MM.1S (cell line): ENCODE measurements around the gene ACTR6.

Source experiments
- DNase-seq: peaks from one replicate; pipeline ENCODE4 v3.0.0-alpha.2; 2015
- H2AFZ ChIP-seq: fragments of 300-600 bp; sonication (generic); 2 replicates; pipeline ENCODE4 v1.6.0; 2016; ENCODE audit warnings: antibody characterized with exemption, low read length
- H3F3A ChIP-seq: fragments of 300-600 bp; sonication (generic); 2 replicates; pipeline ENCODE4 v1.6.1; 2016; ENCODE audit warnings: mild to moderate bottlenecking, antibody characterized with exemption, low read length, moderate library complexity, mixed read lengths; ENCODE audit not compliant: insufficient read depth
- H3K27ac ChIP-seq: fragments of 300-600 bp; sonication (generic); 2 replicates; pipeline ENCODE4 v1.5.1; 2016; ENCODE audit warnings: mild to moderate bottlenecking, low read length
- H3K27me3 ChIP-seq: fragments of 300-600 bp; sonication (generic); replicated peaks from 2 replicates; pipeline ENCODE4 v1.6.0; 2016; ENCODE audit warnings: low read length; ENCODE audit not compliant: insufficient read depth
- H3K36me3 ChIP-seq: fragments of 300-600 bp; sonication (generic); replicated peaks from 2 replicates; pipeline ENCODE4 v1.6.1; 2016; ENCODE audit warnings: mild to moderate bottlenecking, low read length, mixed read lengths; ENCODE audit not compliant: insufficient read depth
- H3K4me1 ChIP-seq: fragments of 300-600 bp; sonication (generic); 2 replicates; pipeline ENCODE4 v1.6.1; 2016; ENCODE audit warnings: low read length, mixed read lengths
- H3K4me2 ChIP-seq: fragments of 300-600 bp; sonication (generic); 2 replicates; pipeline ENCODE4 v1.6.0; 2016; ENCODE audit warnings: low read depth, low read length
- H3K4me3 ChIP-seq: fragments of 300-600 bp; sonication (generic); 2 replicates; pipeline ENCODE4 v1.5.1; 2016; ENCODE audit warnings: low read length, mixed read lengths
- H3K79me2 ChIP-seq: fragments of 300-600 bp; sonication (generic); 2 replicates; pipeline ENCODE4 v1.6.1; 2016; ENCODE audit warnings: mixed run types, low read length, mixed read lengths
- H3K9ac ChIP-seq: fragments of 300-600 bp; sonication (generic); 2 replicates; pipeline ENCODE4 v1.6.1; 2016; ENCODE audit warnings: low read length, mixed read lengths
- H3K9me2 ChIP-seq: fragments of 300-600 bp; sonication (generic); replicated peaks from 2 replicates; pipeline ENCODE4 v1.6.1; 2016; ENCODE audit warnings: mild to moderate bottlenecking, low read length, mixed read lengths; ENCODE audit not compliant: insufficient read depth
- H3K9me3 ChIP-seq: fragments of 300-600 bp; sonication (generic); replicated peaks from 2 replicates; pipeline ENCODE4 v1.6.1; 2016; ENCODE audit warnings: mild to moderate bottlenecking, low read length, mixed read lengths; ENCODE audit not compliant: insufficient read depth
- H4K20me1 ChIP-seq: fragments of 300-600 bp; sonication (generic); 2 replicates; pipeline ENCODE4 v1.6.1; 2016; ENCODE audit warnings: mild to moderate bottlenecking, low read length, moderate library complexity, mixed read lengths; ENCODE audit not compliant: insufficient read depth
- CTCF ChIP-seq: fragments of 300-600 bp; sonication (generic); IDR thresholded peaks from 2 replicates; pipeline ENCODE4 v1.5.1; 2016; ENCODE audit warnings: antibody characterized with exemption, low read length, mixed read lengths
- EZH2 ChIP-seq: fragments of 300-600 bp; sonication (generic); optimal IDR thresholded peaks from 2 replicates; pipeline ENCODE3; 2017; ENCODE audit warnings: low read depth, mild to moderate bottlenecking, antibody characterized with exemption, low read length, mixed read lengths
- EZH2phosphoT487 ChIP-seq: fragments of 300-600 bp; sonication (generic); IDR thresholded peaks from 2 replicates; pipeline ENCODE4 v1.6.1; 2018; ENCODE audit warnings: antibody characterized with exemption, low read length

Gene ACTR6

GRCh38 chr12:100168562-100168961 lies 32.1 kb upstream of the ACTR6 start:
- Histone ChIP-seq H3K9me3 (no peaks in the 10 kb centered on the region), H3K9me2 (no peaks in the 10 kb centered on the region), H3F3A (no peaks in the 10 kb centered on the region), H4K20me1 (no peaks in the 10 kb centered on the region), H3K79me2 (no peaks in the 10 kb centered on the region), H3K9ac (no peak overlapping the region), H3K36me3 (no peaks in the 10 kb centered on the region), H3K27ac (no peak overlapping the region), H2AFZ (no peak overlapping the region), H3K4me1 (no peaks in the 10 kb centered on the region), H3K27me3 (no peaks in the 10 kb centered on the region), H3K4me3 (no peak overlapping the region), H3K4me2 (no peak overlapping the region)
- no peak for TF ChIP-seq EZH2phosphoT487
- no peak for TF ChIP-seq EZH2
- TF ChIP-seq CTCF, result no peak
- DNase-seq, result no peak

DNA sequence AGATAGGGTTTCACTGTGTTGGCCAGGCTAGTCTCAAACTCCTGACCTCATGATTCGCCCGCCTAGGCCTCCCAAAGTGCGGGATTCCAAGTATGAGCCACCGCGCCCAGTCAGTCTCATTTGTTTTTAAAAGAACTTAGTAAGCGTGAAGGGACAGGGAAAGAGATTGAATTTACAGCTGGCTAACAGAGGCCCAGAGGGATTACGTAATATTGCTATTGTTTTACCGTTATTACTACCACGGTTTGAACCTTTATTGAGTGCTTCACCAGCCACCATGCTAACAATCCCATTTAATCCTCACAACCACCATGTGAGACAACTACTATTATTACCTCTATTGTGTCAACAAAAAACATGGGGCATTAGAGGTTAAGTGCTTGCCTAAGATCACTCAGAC lies 31.3 kb upstream of the ACTR6 start:
- DNase-seq, result no peak
- Histone ChIP-seq H3K4me3 (no peak overlapping the region), H3K9me2 (no peaks in the 10 kb centered on the region), H3K27me3 (no peaks in the 10 kb centered on the region), H3K27ac (no peak overlapping the region), H3K9me3 (no peaks in the 10 kb centered on the region), H3K4me1 (no peaks in the 10 kb centered on the region), H3K9ac (no peak overlapping the region), H3K4me2 (no peak overlapping the region), H3K79me2 (no peaks in the 10 kb centered on the region), H2AFZ (no peak overlapping the region), H4K20me1 (no peaks in the 10 kb centered on the region), H3K36me3 (no peaks in the 10 kb centered on the region), H3F3A (no peaks in the 10 kb centered on the region)
- TF ChIP-seq EZH2phosphoT487 (no peak), CTCF (no peak), EZH2 (no peak)

DNA sequence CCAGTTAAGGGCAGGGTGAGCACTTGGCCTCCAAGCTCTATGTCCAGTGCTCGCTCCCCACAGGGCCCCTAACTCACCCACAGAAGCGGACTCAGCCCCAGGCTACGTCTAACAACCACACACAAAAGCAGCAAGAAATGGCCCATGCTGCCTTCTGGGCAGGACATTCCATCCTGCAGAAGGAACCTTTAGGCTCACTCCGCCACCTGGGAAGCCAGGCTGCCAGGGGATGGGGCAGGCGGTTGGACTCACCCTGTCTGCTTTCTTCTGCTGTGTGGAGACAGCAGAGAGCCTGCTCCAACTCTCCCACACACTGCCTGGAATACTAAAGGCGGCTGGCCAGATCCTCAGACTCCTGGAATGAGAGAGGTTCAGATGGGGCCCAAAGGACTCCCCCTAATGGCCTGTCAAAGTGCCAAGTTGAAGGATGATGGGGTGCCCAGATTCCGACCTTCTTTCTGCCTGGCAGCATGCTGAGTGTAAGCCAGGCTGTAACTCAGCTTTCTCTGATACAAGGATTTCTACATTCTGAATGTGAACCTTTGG lies 30.2 kb upstream of the ACTR6 start:
- Histone ChIP-seq H3K36me3 (no peaks in the 10 kb centered on the region), H3F3A (no peaks in the 10 kb centered on the region), H3K9me2 (no peaks in the 10 kb centered on the region), H3K27ac (no peak overlapping the region), H3K4me2 (no peak overlapping the region), H3K9me3 (no peaks in the 10 kb centered on the region), H4K20me1 (no peaks in the 10 kb centered on the region), H2AFZ (no peak overlapping the region), H3K27me3 (no peaks in the 10 kb centered on the region), H3K79me2 (no peaks in the 10 kb centered on the region), H3K4me3 (no peak overlapping the region), H3K9ac (no peak overlapping the region), H3K4me1 (no peaks in the 10 kb centered on the region)
- TF ChIP-seq EZH2phosphoT487 (no peak), EZH2 (no peak), CTCF (no peak)
- no peak for DNase-seq
